Stomach (tissue), 9 donors: ENCODE data around the gene IL20RA. TPM values are rescaled to one million over a fixed set of nuclear protein-coding genes. Genes with fewer than 3 reads are reported as not detected.

Source experiments
- DNase-seq, 2 donors: peaks; one replicate each; pipeline versions ENCODE4 v3.0.0 to v3.0.0-alpha.2; 2013 to 2019
- H3K27ac ChIP-seq, 5 donors: fragments of 200-600 bp in 4 of 5; sonication (generic) in 4 of 5; one replicate each; pipeline ENCODE4 v1.5.1; 2013 to 2019; ENCODE audit warnings: mild to moderate bottlenecking in 1 of 5, moderate library complexity in 1 of 5
- H3K27me3 ChIP-seq, 3 donors: fragments of 200-600 bp; sonication (generic); one replicate each; pipeline ENCODE4 v1.5.1; 2017 to 2019; ENCODE audit warnings: mixed run types in 1 of 3
- H3K36me3 ChIP-seq, 4 donors: fragments of 200-600 bp; sonication (generic); 1 replicate in 3 of 4; 2 replicates in 1 of 4; pipeline ENCODE4 v1.5.1; 2016 to 2019
- H3K4me1 ChIP-seq, 4 donors: fragments of 200-600 bp; sonication (generic); one replicate each; pipeline ENCODE4 v1.5.1; 2016 to 2019
- H3K4me3 ChIP-seq, 4 donors: fragments of 200-600 bp; sonication (generic) in 3 of 4; one replicate each; pipeline ENCODE4 v1.5.1; 2016 to 2019; ENCODE audit warnings: mild to moderate bottlenecking in 1 of 4
- H3K9me3 ChIP-seq, 4 donors: fragments of 200-600 bp; sonication (generic); one replicate each; pipeline ENCODE4 v1.5.1; 2016 to 2019
- EP300 ChIP-seq: sonication (generic); formaldehyde crosslinking; IDR thresholded peaks from one replicate; pipeline ENCODE4 v1.6.1; 2017; ENCODE audit warnings: antibody characterized with exemption
- POLR2A ChIP-seq, 4 donors: fragments of 450-650 bp; IDR thresholded peaks; one replicate each; pipeline ENCODE4 v1.6.1; 2016; ENCODE audit warnings: antibody characterized with exemption in 4 of 4, control low read depth in 2 of 4, mild to moderate bottlenecking in 1 of 4, moderate library complexity in 1 of 4
- POLR2AphosphoS5 ChIP-seq, 3 donors: sonication (generic); formaldehyde crosslinking; IDR thresholded peaks; one replicate each; pipeline ENCODE4 v1.6.1; 2016; ENCODE audit warnings: antibody characterized with exemption in 3 of 3
- WGBS, 5 donors: extraction: QIAGEN DNeasy Blood & Tissue Kit in 3 of 5; methylation state at CpG; one replicate each; pipeline versions ENCODE4 v1.1.5 to v1.1.7; 2013 to 2018; 5-methylcytosine and 5-hydroxymethylcytosine counted together
- intact Hi-C: fragments of 100-400 bp; cut with DNase I; formaldehyde crosslinking; loops from one replicate; pipeline ENCODE4 v1.15.1; 2023; ENCODE audit warnings: low total_unique reads
- polyA plus RNA-seq, 3 donors: library from polyadenylated mRNA; stranded (reverse); fragments of 200-250 nt; gene quantifications; one replicate each; pipeline ENCODE4 v1.2.3, GENCODE V29; 2013
- total RNA-seq, 5 donors: library from RNA; depleted of rRNA; stranded (reverse); fragments of >200 nt; gene quantifications; one replicate each; pipeline versions ENCODE4 v1.1.0 to v1.2.3, GENCODE V29; 2014 to 2016
- TF ChIP-seq, protein P1 (sequence below), 7 experiments: fragments of 450-650 bp in 4 of 7; fragments of 200-600 bp in 3 of 7; sonication (generic) in 3 of 7; IDR thresholded peaks; one replicate each; pipeline ENCODE4 v1.5.1; 2016 to 2019; ENCODE audit warnings: antibody characterized with exemption in 7 of 7, control low read depth in 2 of 7, mild to moderate bottlenecking in 1 of 7
- donor health status: healthy with polysubstance abuse.
- donor health status: Bipolar disorder and iron deficiency.
- donor health status: healthy.

IL20RA gene
- total and polyA plus RNA-seq, 8 donors: 0.45 to 38.5 (median 7.0) TPM

DNA sequence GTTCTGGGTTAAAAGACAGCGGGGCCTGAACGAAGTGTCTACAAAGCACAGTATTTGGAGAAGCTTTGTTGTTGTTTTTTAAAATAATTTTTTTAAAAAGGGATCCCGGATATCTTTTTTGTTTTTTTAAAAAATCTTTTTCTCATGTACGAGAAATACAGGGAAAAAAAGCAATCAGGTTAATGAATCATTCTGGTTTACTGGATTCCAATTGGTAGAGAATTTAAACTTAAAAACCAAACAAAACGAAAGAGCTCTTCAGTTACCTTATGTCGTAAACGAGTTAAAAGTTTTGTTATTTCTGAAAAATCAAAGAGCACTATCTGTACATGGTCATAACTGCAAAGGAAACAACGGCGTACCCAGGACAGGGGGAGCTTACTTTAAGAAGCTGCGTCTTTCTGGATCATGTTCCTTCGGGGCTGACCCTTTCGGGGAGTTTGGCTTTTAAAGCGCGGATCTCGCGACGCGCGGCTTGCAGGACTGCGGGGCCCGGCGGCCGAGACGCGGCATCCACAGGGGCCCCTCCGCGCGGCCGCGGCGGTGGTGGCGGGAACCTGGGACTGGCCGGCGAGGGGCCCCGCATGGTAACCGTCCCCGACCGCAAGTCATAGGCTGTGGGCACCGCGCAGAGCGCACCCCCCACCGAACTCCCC is 927 bp downstream of the IL20RA start:
- Histone ChIP-seq H3K4me3 (peak overlapping the region; percentile 78 to 91 (median 86)), H3K27ac (peak overlapping the region; percentile 88 to 95 (median 89)), H3K36me3 (no peaks in the 10 kb centered on the region), H3K27me3 (peaks cover 0 to 35% (median 9%) of the 10 kb centered on the region in 3 donors), H3K9me3 (no peaks in the 10 kb centered on the region), H3K4me1 (peaks cover 0 to 25% (median 11%) of the 10 kb centered on the region in 4 donors)
- peak; percentile 49 to 73 for DNase-seq
- intact Hi-C loops: no loop called here
- WGBS, 5 donors: 2 to 7% (median 3%) methylated on average over 13 to 42 of the region's 42 CpGs
- TF ChIP-seq POLR2AphosphoS5 (IDR thresholded peaks at IDR 0.05) (peak in 2 of 3 donors; percentile 5 to 6), POLR2A (IDR thresholded peaks at IDR 0.05) (no peak), EP300 (no peak)
- TF ChIP-seq, protein P1, sequence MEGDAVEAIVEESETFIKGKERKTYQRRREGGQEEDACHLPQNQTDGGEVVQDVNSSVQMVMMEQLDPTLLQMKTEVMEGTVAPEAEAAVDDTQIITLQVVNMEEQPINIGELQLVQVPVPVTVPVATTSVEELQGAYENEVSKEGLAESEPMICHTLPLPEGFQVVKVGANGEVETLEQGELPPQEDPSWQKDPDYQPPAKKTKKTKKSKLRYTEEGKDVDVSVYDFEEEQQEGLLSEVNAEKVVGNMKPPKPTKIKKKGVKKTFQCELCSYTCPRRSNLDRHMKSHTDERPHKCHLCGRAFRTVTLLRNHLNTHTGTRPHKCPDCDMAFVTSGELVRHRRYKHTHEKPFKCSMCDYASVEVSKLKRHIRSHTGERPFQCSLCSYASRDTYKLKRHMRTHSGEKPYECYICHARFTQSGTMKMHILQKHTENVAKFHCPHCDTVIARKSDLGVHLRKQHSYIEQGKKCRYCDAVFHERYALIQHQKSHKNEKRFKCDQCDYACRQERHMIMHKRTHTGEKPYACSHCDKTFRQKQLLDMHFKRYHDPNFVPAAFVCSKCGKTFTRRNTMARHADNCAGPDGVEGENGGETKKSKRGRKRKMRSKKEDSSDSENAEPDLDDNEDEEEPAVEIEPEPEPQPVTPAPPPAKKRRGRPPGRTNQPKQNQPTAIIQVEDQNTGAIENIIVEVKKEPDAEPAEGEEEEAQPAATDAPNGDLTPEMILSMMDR (IDR thresholded peaks at IDR 0.05): no peak

DNA sequence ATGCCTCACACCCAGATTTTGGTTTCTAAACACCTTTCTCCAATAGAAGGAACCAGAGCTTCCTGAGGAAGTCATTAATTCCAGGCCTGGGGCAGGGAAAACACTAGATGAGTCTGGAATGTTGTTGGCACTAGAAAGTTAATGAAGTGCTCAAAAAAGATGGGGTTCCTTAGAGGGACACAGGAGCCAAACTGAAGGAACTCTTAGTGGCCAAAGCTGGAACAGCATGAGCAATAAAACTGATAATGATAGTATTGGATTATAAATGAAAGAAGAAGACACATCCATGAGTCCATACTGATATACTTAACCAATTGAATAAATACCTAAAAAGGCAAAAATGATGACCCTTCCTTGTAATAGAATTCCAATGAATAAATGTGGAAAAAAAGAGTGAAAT is 4.4 kb downstream of the IL20RA start:
- H3K36me3 ChIP-seq: no peaks in the 10 kb centered on the region
- TF ChIP-seq POLR2AphosphoS5 (IDR thresholded peaks at IDR 0.05) (no peak), EP300 (no peak), POLR2A (IDR thresholded peaks at IDR 0.05) (no peak)
- TF ChIP-seq, protein P1 (IDR thresholded peaks at IDR 0.05): no peak
- H3K27ac ChIP-seq: no peak overlapping the region
- DNase-seq: no peak
- peaks cover 0 to 42% (median 15%) of the 10 kb centered on the region in 4 donors for H3K4me1 ChIP-seq
- H3K9me3 ChIP-seq: no peaks in the 10 kb centered on the region
- H3K4me3 ChIP-seq: no peak overlapping the region
- intact Hi-C loops: no loop called here
- peaks cover 0 to 30% (median 9%) of the 10 kb centered on the region in 3 donors for H3K27me3 ChIP-seq

DNA sequence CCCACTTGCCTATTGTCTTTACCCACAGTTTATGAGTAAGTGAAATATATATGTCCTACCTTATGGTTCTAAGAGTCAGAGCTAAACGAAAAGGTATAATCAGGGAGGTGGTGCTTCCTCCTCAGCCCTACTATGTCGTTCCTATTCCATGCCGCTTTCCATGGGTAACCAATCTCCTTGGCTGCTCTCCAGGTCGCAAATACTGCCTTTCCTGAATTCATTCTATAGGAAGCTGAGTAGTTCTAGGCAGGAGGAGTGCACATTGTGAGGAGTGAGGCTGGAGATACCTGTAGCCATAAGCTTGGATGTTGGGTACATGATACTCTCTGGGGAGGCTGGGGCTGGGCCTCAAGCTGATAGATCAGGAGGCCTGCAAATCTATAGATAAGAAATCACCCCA is 5.8 kb downstream of the IL20RA start:
- DNase-seq: no peak
- Histone ChIP-seq H3K27ac (no peak overlapping the region), H3K4me1 (peaks cover 0 to 34% (median 10%) of the 10 kb centered on the region in 4 donors), H3K4me3 (no peak overlapping the region), H3K9me3 (no peaks in the 10 kb centered on the region), H3K27me3 (peaks cover 0 to 18% (median 1%) of the 10 kb centered on the region in 3 donors), H3K36me3 (no peaks in the 10 kb centered on the region)
- intact Hi-C loops: no loop called here
- TF ChIP-seq POLR2AphosphoS5 (IDR thresholded peaks at IDR 0.05) (no peak), POLR2A (IDR thresholded peaks at IDR 0.05) (no peak), EP300 (no peak)
- TF ChIP-seq, protein P1 (IDR thresholded peaks at IDR 0.05): no peak
- 65 to 89% (median 79%) methylated on average over 4 of the region's 4 CpGs for WGBS, 5 donors

DNA sequence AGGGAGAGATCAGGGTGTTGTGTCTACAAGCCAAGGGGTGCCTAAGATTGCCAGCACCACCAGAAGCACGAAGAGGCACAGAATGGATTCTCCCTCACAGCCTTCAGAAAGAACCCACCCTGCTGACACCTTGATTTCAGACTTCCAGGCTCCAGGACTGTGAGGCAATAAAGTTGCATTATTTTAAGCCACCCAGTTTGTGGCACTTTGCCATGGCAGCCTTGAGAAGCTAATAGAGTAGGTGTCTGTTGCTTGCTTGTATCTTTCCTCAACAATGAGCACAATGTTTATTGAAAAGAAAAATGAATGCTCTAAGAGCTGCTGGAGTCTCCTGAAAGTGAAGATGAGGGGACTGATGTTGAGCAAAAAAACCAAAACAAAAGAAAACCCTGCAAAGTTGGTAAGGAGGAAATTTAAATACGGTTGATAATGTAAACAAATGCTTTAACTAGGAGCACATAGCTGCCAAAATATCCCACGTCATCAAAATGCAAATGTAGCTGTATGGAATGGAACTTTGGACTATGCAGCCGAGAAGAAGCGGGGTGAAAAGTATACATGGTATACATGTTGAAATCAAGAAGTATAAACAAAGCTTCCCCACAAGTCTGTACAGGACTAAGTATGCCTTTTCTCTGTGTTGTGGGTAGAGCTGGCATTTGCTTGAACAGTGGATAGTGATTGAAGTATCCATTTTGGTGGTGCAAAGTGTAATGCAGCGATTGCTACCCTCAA is 8.0 kb downstream of the IL20RA start:
- Histone ChIP-seq H3K27ac (peak overlapping the region in 2 of 5 donors; percentile 10 to 35), H3K36me3 (no peaks in the 10 kb centered on the region), H3K9me3 (no peaks in the 10 kb centered on the region), H3K27me3 (peaks cover 0 to under 1% (median 0%) of the 10 kb centered on the region in 3 donors), H3K4me3 (no peak overlapping the region), H3K4me1 (peaks cover 0 to 19% (median 4%) of the 10 kb centered on the region in 4 donors)
- intact Hi-C loops: no loop called here
- TF ChIP-seq POLR2AphosphoS5 (IDR thresholded peaks at IDR 0.05) (no peak), POLR2A (IDR thresholded peaks at IDR 0.05) (no peak), EP300 (no peak)
- TF ChIP-seq, protein P1 (IDR thresholded peaks at IDR 0.05): no peak
- DNase-seq: peak; percentile 22 to 55
- WGBS, 5 donors: 41 to 58% (median 47%) methylated on average over 6 of the region's 6 CpGs
